LNCaP clone FGC (cell line): Measurements from ENCODE around the gene AARSD1.
"Not testable (repeated sequence)": the region's sequence is repeated elsewhere in the genome, so short reads cannot be mapped to it uniquely, and the experiment has no call there.

Experiments
- DNase-seq: peaks from one replicate; pipeline ENCODE4 v3.0.0-alpha.2; 2011; ENCODE audit warnings: low read depth
- H3K4me3 ChIP-seq: 2 replicates; pipeline ENCODE4 v1.5.1; 2011; ENCODE audit warnings: mild to moderate bottlenecking, low read depth, low read length, control low read depth
- TF ChIP-seq, protein P1 (sequence below): IDR thresholded peaks from 2 replicates; pipeline ENCODE4 v1.5.1; 2012; ENCODE audit warnings: mild to moderate bottlenecking; ENCODE audit not compliant: control insufficient read depth, insufficient read depth; ENCODE audit errors: extremely low read depth

Gene AARSD1

GRCh38 chr17:42946812-42947211, 17.4 kb downstream of the AARSD1 start:
- DNase-seq = no peak
- TF ChIP-seq, protein P1, sequence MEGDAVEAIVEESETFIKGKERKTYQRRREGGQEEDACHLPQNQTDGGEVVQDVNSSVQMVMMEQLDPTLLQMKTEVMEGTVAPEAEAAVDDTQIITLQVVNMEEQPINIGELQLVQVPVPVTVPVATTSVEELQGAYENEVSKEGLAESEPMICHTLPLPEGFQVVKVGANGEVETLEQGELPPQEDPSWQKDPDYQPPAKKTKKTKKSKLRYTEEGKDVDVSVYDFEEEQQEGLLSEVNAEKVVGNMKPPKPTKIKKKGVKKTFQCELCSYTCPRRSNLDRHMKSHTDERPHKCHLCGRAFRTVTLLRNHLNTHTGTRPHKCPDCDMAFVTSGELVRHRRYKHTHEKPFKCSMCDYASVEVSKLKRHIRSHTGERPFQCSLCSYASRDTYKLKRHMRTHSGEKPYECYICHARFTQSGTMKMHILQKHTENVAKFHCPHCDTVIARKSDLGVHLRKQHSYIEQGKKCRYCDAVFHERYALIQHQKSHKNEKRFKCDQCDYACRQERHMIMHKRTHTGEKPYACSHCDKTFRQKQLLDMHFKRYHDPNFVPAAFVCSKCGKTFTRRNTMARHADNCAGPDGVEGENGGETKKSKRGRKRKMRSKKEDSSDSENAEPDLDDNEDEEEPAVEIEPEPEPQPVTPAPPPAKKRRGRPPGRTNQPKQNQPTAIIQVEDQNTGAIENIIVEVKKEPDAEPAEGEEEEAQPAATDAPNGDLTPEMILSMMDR = no peak

GRCh38 chr17:42944211-42944610, 20.0 kb downstream of the AARSD1 start:
- H3K4me3 ChIP-seq = no peak overlapping the region
- TF ChIP-seq, protein P1 = no peak
- DNase-seq = no peak

More at GRCh38 chr17:42946812-42947211, 17.4 kb downstream of the AARSD1 start:
- H3K4me3 ChIP-seq = no peak overlapping the region

GRCh38 chr17:42937712-42938596, 26.3 kb downstream of the AARSD1 start:
- no peak overlapping the region for H3K4me3 ChIP-seq
- DNase-seq = no peak
- TF ChIP-seq, protein P1 = peak; percentile 83

DNA sequence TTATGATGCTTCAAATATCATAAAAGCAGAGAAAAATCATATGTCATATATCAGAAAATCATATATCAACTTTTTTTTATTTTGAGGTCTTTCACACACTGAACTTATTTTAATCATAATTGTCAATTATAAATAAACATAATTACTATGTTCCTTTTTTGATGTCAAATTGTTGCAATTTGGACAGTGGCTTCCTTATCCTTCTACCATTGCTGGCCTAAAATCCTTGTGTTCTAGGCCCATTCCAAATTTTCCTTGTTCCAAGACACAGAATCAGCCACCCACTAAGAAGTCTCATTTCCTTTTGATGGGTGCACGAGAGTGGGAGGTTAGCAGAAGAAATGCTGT, 34.8 kb downstream of the AARSD1 start:
- no peak for DNase-seq
- H3K4me3 ChIP-seq = no peak overlapping the region
- TF ChIP-seq, protein P1 = no peak

GRCh38 chr17:42928714-42929496, 35.3 kb downstream of the AARSD1 start:
- DNase-seq = no peak
- TF ChIP-seq, protein P1 = peak; percentile 44
- no peak overlapping the region for H3K4me3 ChIP-seq

DNA sequence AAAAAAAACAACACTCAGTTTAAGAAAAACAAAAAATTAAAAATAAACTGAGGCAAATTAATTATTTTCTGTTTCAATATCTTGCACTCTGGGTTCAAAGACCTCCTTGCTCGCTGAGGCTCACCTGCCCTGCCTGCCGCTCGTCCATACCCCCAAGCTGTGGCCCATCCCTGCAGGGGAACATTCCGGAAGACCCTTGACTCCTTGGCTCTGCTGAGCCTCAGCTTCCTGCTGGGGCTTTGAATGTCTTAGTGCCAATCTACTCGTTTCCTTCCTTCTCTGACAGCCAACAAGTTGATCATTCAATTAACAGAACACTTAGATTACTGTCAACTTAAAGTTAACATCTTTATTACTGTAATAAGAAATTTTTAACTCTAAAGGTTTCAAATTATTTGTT, 39.4 kb downstream of the AARSD1 start:
- TF ChIP-seq, protein P1 = no peak
- H3K4me3 ChIP-seq = no peak overlapping the region
- DNase-seq = no peak

- not testable (repeated sequence) for DNase-seq, H3K4me3 ChIP-seq
These were observed 40.8 kb downstream of the AARSD1 start for GRCh38 chr17:42923472-42923871.
